HG03354 (cell line): ENCODE results near the gene HES5.
"Not testable (repeated sequence)": the region's sequence is repeated elsewhere in the genome, so short reads cannot be mapped to it uniquely, and the experiment has no call there.

Experiments
- ATAC-seq: cut with Tn5 transposase; IDR thresholded peaks from one replicate; pipeline ENCODE4 v1.9.1; 2021; ENCODE audit warnings: mild to moderate bottlenecking; ENCODE audit not compliant: unreplicated experiment, poor library complexity, severe bottlenecking

HES5 gene, protein sequence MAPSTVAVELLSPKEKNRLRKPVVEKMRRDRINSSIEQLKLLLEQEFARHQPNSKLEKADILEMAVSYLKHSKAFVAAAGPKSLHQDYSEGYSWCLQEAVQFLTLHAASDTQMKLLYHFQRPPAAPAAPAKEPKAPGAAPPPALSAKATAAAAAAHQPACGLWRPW

DNA sequence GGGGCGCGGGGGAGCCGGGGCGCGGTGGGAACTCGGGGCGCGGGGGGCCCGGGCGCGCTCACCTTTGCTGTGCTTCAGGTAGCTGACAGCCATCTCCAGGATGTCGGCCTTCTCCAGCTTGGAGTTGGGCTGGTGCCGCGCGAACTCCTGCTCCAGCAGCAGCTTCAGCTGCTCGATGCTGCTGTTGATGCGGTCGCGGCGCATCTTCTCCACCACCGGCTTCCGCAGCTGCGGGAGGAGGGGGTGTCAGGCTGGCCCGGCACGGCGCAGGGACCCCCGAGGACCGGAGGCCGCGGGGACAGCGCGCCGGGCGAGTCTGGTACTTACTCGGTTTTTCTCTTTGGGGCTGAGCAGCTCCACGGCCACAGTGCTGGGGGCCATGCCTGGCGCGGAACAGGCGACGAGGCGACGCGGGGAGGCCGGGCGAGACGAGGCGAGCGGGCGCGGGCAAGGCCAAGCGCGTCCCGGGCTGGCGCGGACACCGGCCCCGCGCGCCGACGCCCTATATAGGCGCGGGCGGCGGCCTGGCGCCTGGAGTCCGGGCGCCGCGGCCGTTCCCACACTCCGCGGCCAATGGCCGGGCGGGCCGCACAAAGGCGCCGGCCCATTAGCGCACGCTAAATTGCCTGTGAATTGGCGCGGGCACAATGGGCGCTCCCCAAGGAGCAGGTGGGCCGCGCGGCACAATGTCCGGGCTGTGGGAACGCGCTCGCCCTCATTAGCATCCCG is at the start of gene HES5:
Gene HES5 (minus strand): TSS at position 480 of the 729 bp plus-strand sequence. CDS start 99 bp downstream, at position 381.
- no peak for ATAC-seq

DNA sequence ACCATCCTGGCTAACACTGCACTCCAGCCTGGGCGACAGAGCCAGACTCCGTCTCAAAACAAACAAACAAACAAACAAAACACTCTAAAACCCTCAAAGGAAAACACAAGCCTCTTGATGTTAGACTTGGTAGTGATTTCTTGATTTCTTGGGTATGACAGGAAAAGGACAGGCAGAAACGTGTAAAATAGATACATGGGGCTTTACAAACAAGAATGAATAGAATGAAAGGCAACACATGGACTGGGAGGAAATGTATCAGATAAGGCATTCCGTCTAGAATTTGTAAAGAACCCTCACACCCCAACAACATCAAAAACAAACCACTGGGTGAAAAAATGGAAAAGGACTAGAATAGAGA is 48.7 kb upstream of the HES5 start:
- no peak for ATAC-seq

DNA sequence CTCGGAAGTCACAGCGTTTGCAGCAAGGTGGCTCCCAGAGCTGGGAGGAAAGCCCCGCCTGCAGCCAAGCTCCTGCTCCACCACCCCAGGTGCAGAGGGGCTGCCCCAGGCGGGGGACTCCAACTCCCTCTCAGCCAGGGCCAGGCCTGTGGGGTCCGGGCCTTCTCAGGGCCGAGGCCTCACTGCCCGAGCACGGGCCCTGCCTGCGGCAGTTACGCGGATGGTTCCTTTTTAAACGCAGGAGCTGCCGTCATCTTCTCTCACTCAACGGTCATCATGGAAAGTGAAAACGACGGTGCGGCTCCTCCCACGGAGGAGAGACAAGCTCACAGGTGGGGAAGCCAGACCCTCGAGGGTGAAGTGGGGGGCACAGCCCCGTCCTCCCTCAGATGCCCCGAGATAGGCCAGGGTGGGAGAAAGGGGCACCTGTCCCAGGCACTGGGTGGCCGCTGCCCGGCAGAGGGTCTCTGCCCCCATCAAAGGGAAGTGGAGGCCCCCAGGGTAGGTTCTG is 47.6 kb upstream of the HES5 start:
- peak; percentile 44 for ATAC-seq

DNA sequence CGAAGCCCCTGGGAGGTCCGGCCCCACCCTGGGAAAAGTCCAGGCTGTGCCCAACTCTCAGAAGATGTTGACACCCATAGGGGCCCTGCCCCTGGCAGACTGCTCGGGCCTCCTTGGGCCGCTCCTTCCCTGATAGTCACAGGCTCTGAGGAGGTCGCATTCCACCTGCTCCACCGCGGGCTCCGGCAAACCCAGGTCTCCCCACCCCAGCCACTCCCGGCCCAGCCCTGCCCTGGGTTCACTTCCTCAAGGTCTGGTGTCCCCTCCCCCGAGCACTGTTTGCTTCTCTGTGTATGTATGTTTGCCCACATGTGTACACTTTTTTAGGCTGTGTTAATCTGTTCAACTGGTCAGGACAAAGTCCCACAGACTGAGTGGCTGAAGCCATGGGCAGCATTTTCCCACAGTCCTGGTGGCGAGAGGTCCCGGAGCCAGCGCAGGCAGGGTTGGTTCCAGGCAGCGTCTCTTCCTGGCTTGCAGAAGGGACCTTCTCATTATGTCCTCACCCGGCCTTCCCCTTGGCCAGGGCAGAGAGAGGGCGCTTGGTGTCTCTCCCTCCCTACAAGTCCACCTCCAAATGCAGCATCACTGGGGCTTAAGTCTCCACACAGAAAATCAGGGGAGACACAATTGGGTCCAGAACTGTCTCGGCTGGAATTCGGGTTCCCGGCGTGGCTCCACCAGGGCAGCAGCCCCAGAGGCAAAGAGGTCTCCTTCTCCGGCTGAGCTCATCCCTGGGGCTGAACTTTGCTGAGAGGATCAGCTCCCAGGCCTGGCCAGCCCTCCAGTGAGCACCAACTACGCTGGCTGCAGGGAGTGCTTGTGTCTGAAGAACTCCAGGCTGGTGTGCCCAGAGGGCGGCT is 46.0 kb upstream of the HES5 start:
- ATAC-seq: no peak

DNA sequence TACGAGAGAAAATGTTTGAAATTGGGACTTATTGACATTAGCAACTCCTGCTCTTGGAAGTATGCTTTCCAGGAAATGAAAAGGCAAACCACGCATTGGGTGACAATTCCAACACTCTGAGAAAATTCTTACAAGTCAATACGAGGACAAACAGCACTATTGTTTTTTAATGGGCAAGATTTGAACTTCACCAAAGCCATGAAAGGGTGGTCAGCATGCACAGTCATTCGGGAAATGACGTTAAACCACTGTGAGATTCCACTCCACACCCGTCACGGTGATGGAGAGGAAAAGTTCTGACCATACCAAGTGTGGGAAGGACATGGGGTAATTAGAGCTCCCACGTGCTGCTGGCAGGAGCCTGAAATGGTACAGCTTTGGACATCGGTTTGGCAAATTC is 44.3 kb upstream of the HES5 start:
- ATAC-seq: no peak

DNA sequence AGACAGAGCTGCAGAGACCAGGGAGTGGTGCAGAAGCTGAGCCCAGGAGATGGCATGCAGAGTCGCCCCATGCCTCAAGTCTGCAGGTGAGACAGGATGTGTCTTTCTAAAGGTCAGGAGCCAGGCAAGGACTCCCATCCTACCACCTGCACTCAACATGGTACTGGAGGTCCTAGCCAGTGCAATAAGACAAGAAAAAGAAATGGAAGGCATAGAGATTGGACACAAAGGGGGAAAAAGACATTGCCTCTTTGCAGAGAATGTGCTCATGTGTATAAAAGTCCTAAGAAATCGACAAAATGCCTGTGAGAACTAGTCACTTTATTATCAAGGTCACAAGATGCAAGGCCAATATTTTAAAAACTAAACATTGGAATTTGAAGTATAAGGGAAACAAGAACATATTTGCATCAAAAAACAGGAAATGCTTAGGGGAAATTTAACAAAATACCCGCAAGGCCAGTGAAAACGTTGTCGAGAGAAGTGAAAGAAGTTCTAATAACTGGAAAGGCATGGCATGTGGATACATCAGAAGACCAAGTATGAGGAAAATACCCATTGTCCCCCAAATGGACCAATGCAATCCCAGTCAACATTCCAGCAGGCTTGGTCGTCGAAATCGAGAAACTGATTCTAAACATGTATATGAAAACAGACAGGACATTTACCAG is 43.3 kb upstream of the HES5 start:
- ATAC-seq: no peak

DNA sequence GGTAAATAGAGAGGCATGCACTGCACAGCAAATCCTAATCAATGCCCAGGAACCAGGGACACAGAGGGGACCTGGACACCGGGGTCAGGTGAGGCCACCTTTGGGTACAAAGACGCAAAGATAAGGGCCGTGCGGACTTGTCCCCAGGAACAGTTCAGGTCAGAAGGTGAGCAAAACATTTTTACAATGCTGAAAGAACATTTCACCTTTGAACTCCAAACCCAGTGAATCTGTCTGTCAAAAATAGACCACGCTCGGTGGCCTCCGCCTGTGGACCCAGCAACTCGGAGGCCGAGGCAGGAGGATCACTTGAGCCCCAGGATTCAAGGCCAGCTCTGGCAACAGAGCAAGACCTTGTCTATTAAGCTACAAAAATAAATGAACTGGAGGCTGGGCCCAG is 41.3 kb upstream of the HES5 start:
- no peak for ATAC-seq

DNA sequence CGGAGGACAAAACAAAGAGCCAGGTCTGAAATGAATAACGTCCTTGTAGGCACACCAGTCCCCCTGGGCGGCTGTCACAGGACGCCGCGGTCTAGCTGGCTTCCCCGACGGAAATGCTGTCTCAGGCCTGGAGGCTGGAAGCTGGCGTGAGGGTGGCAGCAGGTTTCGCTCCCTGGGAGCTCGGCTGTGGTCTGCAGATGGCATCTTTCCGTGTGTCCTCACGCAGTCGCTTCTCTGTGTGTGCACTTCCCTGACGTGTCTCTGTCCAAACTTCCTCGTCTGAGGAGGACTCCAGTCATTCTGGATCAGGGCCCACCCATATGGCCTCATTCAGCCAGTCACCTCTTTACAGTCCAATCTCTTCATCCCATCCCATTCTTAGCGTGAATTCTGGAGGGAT is 40.3 kb upstream of the HES5 start:
- no peak for ATAC-seq

DNA sequence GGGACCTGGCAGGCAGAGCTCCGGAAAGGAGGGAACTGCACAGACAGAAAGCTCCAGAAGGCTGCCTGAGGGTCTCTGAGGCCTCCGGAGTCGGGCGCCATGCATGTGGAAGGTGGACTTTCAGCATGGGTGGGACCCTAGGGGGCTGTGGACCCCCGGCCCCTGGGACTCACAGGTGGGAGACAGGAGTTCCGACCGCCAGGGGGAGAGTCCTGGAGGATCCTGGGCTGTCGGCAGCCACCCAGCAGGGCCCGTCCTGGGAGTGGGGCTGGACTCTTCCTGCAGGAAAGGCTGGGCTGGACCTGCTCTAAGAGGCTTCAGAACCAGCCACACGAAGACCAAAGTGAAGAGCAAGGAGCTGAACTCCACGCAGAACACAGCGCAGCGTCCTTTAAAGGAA is 39.6 kb upstream of the HES5 start:
- ATAC-seq: not testable (repeated sequence)

DNA sequence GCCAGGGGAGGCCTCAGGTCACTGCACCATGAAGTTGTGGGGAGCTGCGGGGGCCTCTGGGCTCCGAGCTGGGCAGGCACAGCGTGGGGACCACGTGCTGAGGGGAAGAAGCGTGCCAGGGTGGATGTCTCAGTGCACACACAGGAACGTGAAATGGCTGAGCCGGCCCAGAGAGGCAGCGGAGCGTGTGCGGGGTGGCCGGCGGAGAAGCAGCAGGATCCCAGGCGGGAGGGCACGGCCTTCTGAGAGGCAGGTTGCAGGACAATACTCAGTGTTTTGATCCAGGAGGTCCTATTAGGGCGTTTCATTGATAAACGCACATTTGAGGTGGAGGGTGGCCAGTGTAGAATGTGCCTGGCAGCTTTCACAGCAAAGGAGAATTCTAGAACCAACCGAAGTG is 39.0 kb upstream of the HES5 start:
- no peak for ATAC-seq

DNA sequence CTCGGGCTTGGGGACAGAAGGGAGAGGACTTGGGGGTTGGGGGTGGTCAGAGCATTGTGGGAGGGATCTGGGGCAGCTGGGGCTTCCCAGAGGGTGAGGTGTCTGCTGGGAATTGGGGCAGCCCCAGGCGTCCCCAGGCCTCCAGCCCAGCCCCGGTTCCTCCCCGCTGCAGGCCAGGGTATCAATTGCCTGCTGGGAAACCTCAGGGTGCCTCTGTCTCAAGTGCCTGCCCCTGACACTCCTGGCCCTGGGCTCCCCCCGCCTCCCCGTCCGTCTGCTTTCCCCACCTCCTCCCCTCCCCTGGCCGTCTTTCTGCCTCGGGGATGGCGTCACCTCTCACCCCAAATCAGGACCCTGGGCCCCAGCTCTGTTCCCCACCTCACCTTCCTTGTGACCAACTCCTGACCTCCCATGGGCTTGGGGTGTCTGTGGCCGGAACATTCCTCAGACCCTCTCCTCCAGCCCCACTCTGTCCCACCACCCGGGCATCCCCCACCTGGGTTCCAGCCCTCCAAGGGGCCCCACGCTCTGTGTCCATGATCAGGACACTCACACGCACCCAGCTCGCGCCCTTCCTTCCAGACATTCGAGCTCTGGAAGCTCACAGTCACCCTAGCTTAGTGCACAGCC is 38.2 kb upstream of the HES5 start:
- ATAC-seq: not testable (repeated sequence)

DNA sequence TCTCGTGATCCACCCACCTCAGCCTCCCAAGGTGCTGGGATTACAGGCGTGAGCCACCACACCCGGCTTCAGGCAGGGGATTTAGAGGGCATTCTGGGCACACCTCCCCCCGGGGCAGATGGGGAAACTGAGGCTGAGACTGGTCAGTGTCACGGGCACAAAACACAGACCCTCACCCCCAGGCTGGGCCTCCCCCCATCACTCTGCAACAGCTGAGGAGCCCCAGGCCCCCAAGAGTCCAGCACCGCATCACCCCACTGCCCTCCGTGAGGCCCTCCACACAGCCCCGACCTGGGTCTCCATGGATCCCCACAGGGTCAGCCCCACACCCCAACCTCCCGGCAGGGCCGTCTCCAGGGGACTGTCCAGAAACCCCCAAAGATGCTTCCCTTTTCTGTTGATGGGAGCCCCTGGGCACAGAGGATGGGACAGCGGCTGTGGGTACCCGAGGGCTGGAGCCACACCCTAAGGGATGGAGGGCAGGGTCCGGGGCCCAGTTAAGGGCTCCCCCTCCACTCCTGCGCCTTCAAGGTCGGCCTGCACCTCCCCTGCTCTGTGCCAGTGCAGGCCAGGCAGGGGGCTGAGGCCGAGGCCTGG is 37.1 kb upstream of the HES5 start:
- ATAC-seq: no peak

DNA sequence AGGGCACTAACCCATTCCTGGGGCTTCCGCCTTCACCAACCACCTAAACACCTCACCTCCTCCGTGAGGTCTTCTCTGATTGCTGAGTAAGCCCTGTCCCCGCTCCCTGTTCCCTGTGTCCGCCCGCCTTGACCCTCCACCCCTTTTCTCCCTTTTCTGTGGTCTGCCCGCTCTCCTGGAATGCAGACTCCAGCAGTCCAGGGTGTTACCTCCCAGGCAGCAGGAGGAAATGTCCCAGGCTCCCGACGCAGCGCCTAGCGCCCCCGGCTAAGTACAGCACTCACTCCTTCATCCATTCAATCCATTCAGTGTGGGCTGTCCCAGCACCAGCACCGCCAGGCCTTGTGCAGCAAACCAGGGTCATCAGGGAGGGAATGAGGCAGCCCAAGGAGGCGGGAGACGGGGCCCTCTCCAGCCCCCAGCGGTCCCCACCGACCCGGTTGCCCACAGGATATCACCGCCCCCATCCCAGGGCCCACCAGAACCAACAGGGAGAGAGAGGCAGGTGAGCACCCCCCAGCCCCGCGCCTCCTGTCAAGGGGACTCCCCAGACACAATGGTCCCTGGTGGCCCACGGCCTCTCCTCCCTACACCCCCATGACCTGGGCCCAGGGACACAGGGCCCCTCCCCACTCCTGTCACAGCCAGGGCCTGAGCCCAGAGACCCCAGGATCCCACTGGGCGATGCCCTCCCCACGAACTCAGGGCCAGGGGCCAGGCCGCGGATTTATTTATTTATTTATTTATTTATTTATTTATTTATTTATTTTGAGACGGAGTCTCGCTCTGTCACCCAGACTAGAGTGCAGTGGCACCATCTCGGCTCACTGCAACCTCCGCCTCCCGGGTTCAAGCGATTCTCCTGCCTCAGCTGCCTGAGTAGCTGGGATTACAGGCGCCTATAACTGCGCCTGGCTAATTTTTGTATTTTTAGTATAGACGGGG is 36.3 kb upstream of the HES5 start:
- no peak for ATAC-seq

DNA sequence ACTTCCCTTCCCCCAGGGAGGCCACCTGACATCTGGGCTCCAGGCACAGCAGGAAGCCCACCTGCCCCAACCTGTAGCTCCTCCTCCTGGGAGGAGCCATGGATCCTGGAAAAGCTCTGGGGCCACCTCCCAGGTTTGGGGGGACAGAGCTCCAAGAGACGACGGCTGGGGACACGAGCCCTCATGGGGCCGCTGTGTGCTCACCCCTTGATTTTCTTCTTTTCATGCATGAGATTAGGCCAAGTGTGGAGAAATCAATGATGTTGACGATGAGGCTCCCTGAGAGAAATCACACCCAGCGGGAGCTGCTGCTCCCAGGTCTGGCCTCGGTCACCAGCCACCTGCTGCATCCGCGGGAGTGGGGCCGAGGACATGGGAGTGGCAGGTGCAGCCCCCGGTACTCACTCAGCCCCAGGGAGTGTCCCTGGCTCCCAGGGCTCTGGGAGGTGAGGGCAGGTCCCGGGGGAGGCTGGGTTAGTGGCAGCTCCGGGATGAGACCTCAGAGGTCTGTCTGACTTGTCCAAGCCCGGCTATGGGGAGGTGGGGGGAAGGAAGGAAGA is 34.8 kb upstream of the HES5 start:
- no peak for ATAC-seq

DNA sequence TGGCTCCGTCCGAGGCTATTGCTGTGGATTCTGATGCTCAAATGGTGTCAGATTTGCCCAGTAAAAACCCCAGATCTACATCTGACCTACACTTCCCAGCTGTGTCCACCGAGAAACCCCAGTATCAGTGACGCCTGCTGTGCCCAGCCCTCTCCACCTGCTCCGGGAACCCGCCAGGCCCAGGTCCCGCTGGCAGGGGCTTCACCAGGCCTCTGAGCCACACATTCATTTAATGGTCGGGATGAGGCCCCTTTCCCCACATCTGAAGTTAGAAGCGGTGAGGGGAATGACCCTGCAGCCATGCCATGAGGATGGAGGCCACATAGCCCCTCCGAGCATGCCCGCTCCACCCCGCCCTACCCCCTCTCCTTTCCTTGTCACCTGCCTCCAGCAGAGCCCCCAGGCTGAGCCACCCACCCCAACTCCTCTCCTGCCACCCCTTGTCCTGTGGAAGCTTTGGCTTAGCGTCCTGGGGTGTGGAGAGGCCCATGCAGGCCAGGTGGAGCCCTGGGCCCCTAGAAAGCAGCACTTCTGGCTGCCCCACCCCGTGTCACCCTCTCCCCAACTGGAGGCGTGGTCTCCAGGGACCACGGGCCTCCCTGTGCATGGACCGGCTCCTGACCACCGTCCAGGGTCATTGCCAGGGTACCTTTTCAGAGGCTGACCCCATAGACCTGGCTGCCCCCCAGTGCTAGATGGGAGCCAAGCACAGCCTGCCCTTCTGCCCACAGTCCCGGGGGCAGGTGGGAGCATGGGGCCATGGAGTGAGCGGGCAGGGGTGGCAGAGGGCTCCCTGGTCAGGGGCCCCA is 34.1 kb upstream of the HES5 start:
- no peak for ATAC-seq

DNA sequence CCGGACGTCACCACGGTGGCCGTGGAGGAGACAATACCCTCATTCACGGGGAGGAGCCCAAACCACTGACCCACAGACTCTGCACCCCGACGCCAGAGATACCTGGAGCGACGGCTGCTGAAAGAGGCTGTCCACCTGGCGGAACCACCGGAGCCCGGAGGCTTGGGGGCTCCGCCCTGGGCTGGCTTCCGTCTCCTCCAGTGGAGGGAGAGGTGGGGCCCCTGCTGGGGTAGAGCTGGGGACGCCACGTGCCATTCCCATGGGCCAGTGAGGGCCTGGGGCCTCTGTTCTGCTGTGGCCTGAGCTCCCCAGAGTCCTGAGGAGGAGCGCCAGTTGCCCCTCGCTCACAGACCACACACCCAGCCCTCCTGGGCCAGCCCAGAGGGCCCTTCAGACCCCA is 33.1 kb upstream of the HES5 start:
- no peak for ATAC-seq
